Upper lobe of left lung (tissue), 6 donors: Measurements from ENCODE around the gene ENAH. TPM values are rescaled to one million over a fixed set of nuclear protein-coding genes. Genes with fewer than 3 reads are reported as not detected.
A peak's percentile ranks its signal among the peaks of the same experiment; 100 is the strongest.

ENCODE experiments used
- ATAC-seq, 2 donors: fragments of 200-7000 bp; cut with Tn5 transposase; one replicate each; pipeline ENCODE4 v1.9.1; 2022; ENCODE audit warnings: mild to moderate bottlenecking in 2 of 2, moderate library complexity in 2 of 2; ENCODE audit not compliant: low FRiP score in 2 of 2
- DNase-seq, 2 donors: peaks; one replicate each; pipeline ENCODE4 v3.0.0-alpha.2; 2019 to 2020
- H3K27ac ChIP-seq, 4 donors: fragments of 200-600 bp; sonication (generic); one replicate each; pipeline ENCODE4 v1.5.1; 2016 to 2019
- H3K27me3 ChIP-seq, 4 donors: fragments of 200-600 bp; sonication (generic); one replicate each; pipeline ENCODE4 v1.5.1; 2017 to 2019
- H3K36me3 ChIP-seq, 4 donors: fragments of 200-600 bp; sonication (generic); one replicate each; pipeline ENCODE4 v1.5.1; 2016 to 2019
- H3K4me1 ChIP-seq, 4 donors: fragments of 200-600 bp; sonication (generic); one replicate each; pipeline ENCODE4 v1.5.1; 2018 to 2019
- H3K4me3 ChIP-seq, 4 donors: fragments of 200-600 bp; sonication (generic); one replicate each; pipeline ENCODE4 v1.5.1; 2017 to 2019; ENCODE audit warnings: mild to moderate bottlenecking in 2 of 4, moderate library complexity in 1 of 4
- H3K9me3 ChIP-seq, 4 donors: fragments of 200-600 bp; sonication (generic); one replicate each; pipeline ENCODE4 v1.5.1; 2018 to 2019
- EP300 ChIP-seq, 4 donors: sonication (generic); formaldehyde crosslinking; IDR thresholded peaks; one replicate each; pipeline ENCODE4 v1.5.1; 2017; ENCODE audit warnings: antibody characterized with exemption in 4 of 4, control low read depth in 2 of 4
- POLR2A ChIP-seq, 4 donors: fragments of 450-650 bp; IDR thresholded peaks; one replicate each; pipeline ENCODE4 v1.5.1; 2016 to 2017; ENCODE audit warnings: antibody characterized with exemption in 4 of 4, mild to moderate bottlenecking in 2 of 4
- POLR2AphosphoS5 ChIP-seq, 2 donors: sonication (generic); formaldehyde crosslinking; IDR thresholded peaks; one replicate each; pipeline ENCODE4 v1.5.1; 2017; ENCODE audit warnings: antibody characterized with exemption in 2 of 2
- WGBS, 2 donors: methylation state at CpG; one replicate each; pipeline ENCODE4 v1.1.5; 2017 to 2018; 5-methylcytosine and 5-hydroxymethylcytosine counted together
- total RNA-seq, 6 donors: library from RNA; depleted of rRNA in 4 of 6; stranded (reverse); fragments of >200 nt in 4 of 6; gene quantifications; one replicate each; pipeline versions ENCODE4 v1.1.0 to v1.2.1, GENCODE V29; 2016 to 2021
- TF ChIP-seq, protein P1 (sequence below), 6 experiments: fragments of 450-650 bp in 4 of 6; fragments of 200-600 bp in 2 of 6; sonication (generic) in 2 of 6; IDR thresholded peaks; one replicate each; pipeline ENCODE4 v1.5.1; 2016 to 2019; ENCODE audit warnings: antibody characterized with exemption in 6 of 6
- donor health status: DM: no; HTN: no; CAD: no; lungs with moderate emphysema.
- donor health status: DM: no; HTN: yes; CAD: no; lungs with severe emphysema.

Gene ENAH
- total RNA-seq, 6 donors from 2014 or later: 10.5 to 70.3 (median 33.8) TPM

GRCh38 chr1:225500624-225501192 lies 152.2 kb downstream of the ENAH start:
- WGBS, 2 donors: 78 to 92% methylated on average over 4 of the region's 4 CpGs

GRCh38 chr1:225498549-225499136 lies 154.3 kb downstream of the ENAH start:
- TF ChIP-seq POLR2AphosphoS5 (IDR thresholded peaks at IDR 0.05) (no peak), POLR2A (IDR thresholded peaks at IDR 0.05) (no peak), EP300 (IDR thresholded peaks at IDR 0.05) (no peak)
- TF ChIP-seq, protein P1, sequence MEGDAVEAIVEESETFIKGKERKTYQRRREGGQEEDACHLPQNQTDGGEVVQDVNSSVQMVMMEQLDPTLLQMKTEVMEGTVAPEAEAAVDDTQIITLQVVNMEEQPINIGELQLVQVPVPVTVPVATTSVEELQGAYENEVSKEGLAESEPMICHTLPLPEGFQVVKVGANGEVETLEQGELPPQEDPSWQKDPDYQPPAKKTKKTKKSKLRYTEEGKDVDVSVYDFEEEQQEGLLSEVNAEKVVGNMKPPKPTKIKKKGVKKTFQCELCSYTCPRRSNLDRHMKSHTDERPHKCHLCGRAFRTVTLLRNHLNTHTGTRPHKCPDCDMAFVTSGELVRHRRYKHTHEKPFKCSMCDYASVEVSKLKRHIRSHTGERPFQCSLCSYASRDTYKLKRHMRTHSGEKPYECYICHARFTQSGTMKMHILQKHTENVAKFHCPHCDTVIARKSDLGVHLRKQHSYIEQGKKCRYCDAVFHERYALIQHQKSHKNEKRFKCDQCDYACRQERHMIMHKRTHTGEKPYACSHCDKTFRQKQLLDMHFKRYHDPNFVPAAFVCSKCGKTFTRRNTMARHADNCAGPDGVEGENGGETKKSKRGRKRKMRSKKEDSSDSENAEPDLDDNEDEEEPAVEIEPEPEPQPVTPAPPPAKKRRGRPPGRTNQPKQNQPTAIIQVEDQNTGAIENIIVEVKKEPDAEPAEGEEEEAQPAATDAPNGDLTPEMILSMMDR (IDR thresholded peaks at IDR 0.05): no peak
- H3K4me1 ChIP-seq: no peaks in the 10 kb centered on the region
- no peak overlapping the region for H3K4me3 ChIP-seq
- H3K9me3 ChIP-seq: no peaks in the 10 kb centered on the region
- H3K36me3 ChIP-seq: peaks cover 0 to 5% (median 0%) of the 10 kb centered on the region in 4 donors
- H3K27me3 ChIP-seq: no peaks in the 10 kb centered on the region
- DNase-seq: no peak
- ATAC-seq: peak in 1 of 2 donors; percentile 45
- no peak overlapping the region for H3K27ac ChIP-seq
- WGBS, 2 donors: 78 to 80% methylated on average over 4 of the region's 4 CpGs

More at GRCh38 chr1:225500624-225501192, 152.2 kb downstream of the ENAH start:
- no peak overlapping the region for H3K4me3 ChIP-seq
- TF ChIP-seq POLR2A (IDR thresholded peaks at IDR 0.05) (no peak), POLR2AphosphoS5 (IDR thresholded peaks at IDR 0.05) (no peak), EP300 (IDR thresholded peaks at IDR 0.05) (no peak)
- TF ChIP-seq, protein P1 (IDR thresholded peaks at IDR 0.05): no peak
- DNase-seq (no peak), ATAC-seq (no peak)
- no peaks in the 10 kb centered on the region for H3K27me3 ChIP-seq
- H3K9me3 ChIP-seq: no peaks in the 10 kb centered on the region
- H3K27ac ChIP-seq: no peak overlapping the region
- peaks cover 0 to 5% (median 0%) of the 10 kb centered on the region in 4 donors for H3K36me3 ChIP-seq
- no peaks in the 10 kb centered on the region for H3K4me1 ChIP-seq

GRCh38 chr1:225494789-225495359 lies 158.0 kb downstream of the ENAH start:
- no peaks in the 10 kb centered on the region for H3K4me1 ChIP-seq
- no peak overlapping the region for H3K27ac ChIP-seq
- no peak for TF ChIP-seq POLR2AphosphoS5 (IDR thresholded peaks at IDR 0.05)
- TF ChIP-seq POLR2A (IDR thresholded peaks at IDR 0.05): no peak
- TF ChIP-seq EP300 (IDR thresholded peaks at IDR 0.05): no peak
- TF ChIP-seq, protein P1 (IDR thresholded peaks at IDR 0.05): no peak
- H3K36me3 ChIP-seq: peaks cover 0 to 5% (median 0%) of the 10 kb centered on the region in 4 donors
- no peaks in the 10 kb centered on the region for H3K9me3 ChIP-seq
- 81% methylated on average over 7 of the region's 7 CpGs for WGBS, 2 donors
- no peak for ATAC-seq
- DNase-seq: no peak
- H3K4me3 ChIP-seq: no peak overlapping the region
- H3K27me3 ChIP-seq: no peaks in the 10 kb centered on the region

GRCh38 chr1:225493591-225494246 lies 159.2 kb downstream of the ENAH start:
- 96 to 98% methylated on average over 6 of the region's 6 CpGs for WGBS, 2 donors
- H3K4me1 ChIP-seq: no peaks in the 10 kb centered on the region
- ATAC-seq: no peak

More at GRCh38 chr1:225493591-225494246, 159.2 kb downstream of the ENAH start:
- H3K36me3 ChIP-seq: peaks cover 0 to 5% (median 0%) of the 10 kb centered on the region in 4 donors
- H3K27me3 ChIP-seq: no peaks in the 10 kb centered on the region
- no peaks in the 10 kb centered on the region for H3K9me3 ChIP-seq
- H3K27ac ChIP-seq: no peak overlapping the region
- no peak for TF ChIP-seq EP300 (IDR thresholded peaks at IDR 0.05)
- TF ChIP-seq POLR2AphosphoS5 (IDR thresholded peaks at IDR 0.05): no peak
- TF ChIP-seq, protein P1 (IDR thresholded peaks at IDR 0.05): no peak
- TF ChIP-seq POLR2A (IDR thresholded peaks at IDR 0.05): no peak
- no peak overlapping the region for H3K4me3 ChIP-seq
- DNase-seq: no peak
